HG03342 (cell line): Measurements from ENCODE around the gene ATP6AP2.
"Not testable (repeated sequence)": the region's sequence is repeated elsewhere in the genome, so short reads cannot be mapped to it uniquely, and the experiment has no call there.

Experiments
- ATAC-seq: cut with Tn5 transposase; IDR thresholded peaks from one replicate; pipeline ENCODE4 v1.9.1; 2021; ENCODE audit warnings: mild to moderate bottlenecking, moderate library complexity; ENCODE audit not compliant: unreplicated experiment

The ATP6AP2 gene

GRCh38 chrX:40580537-40581335 is at the start of gene ATP6AP2:
TSS of gene ATP6AP2 (plus strand) at chrX:40580970. CDS start at chrX:40581066, 96 bp downstream.
- peak; percentile 93 for ATAC-seq

GRCh38 chrX:40531056-40531826 is 49.5 kb upstream of the ATP6AP2 start:
- no peak for ATAC-seq

- no peak for ATAC-seq
These were observed 43.5 kb upstream of the ATP6AP2 start for GRCh38 chrX:40537310-40537709.

- no peak for ATAC-seq
These were observed 42.4 kb upstream of the ATP6AP2 start for GRCh38 chrX:40538406-40538805.

GRCh38 chrX:40539214-40540142 is 41.3 kb upstream of the ATP6AP2 start:
- peak; percentile 80 for ATAC-seq

GRCh38 chrX:40542208-40542607 is 38.6 kb upstream of the ATP6AP2 start:
- no peak for ATAC-seq

GRCh38 chrX:40542972-40543371 is 37.8 kb upstream of the ATP6AP2 start:
- no peak for ATAC-seq

- no peak for ATAC-seq
These were observed 37.0 kb upstream of the ATP6AP2 start for GRCh38 chrX:40543661-40544328.

GRCh38 chrX:40544343-40545266 is 36.2 kb upstream of the ATP6AP2 start:
- ATAC-seq, result no peak

GRCh38 chrX:40546870-40547269 is 33.9 kb upstream of the ATP6AP2 start:
- ATAC-seq, result no peak

- ATAC-seq, result no peak
These were observed 30.7 kb upstream of the ATP6AP2 start for GRCh38 chrX:40550066-40550465.

GRCh38 chrX:40552768-40553167 is 28.0 kb upstream of the ATP6AP2 start:
- ATAC-seq, result no peak

- no peak for ATAC-seq
These were observed 22.2 kb upstream of the ATP6AP2 start for GRCh38 chrX:40558590-40558989.

- ATAC-seq, result no peak
These were observed 17.0 kb upstream of the ATP6AP2 start for GRCh38 chrX:40563784-40564183.

GRCh38 chrX:40564447-40564846 is 16.3 kb upstream of the ATP6AP2 start:
- ATAC-seq, result no peak

GRCh38 chrX:40570346-40571093 is 10.2 kb upstream of the ATP6AP2 start:
- ATAC-seq, result no peak

GRCh38 chrX:40571164-40571563 is 9.6 kb upstream of the ATP6AP2 start:
- not testable (repeated sequence) for ATAC-seq

- no peak for ATAC-seq
These were observed 9.2 kb upstream of the ATP6AP2 start for GRCh38 chrX:40571600-40571999.

- ATAC-seq, result no peak
These were observed 7.0 kb upstream of the ATP6AP2 start for GRCh38 chrX:40573763-40574162.
